ENCODE results near the gene PRKN.

PRKN gene

DNA sequence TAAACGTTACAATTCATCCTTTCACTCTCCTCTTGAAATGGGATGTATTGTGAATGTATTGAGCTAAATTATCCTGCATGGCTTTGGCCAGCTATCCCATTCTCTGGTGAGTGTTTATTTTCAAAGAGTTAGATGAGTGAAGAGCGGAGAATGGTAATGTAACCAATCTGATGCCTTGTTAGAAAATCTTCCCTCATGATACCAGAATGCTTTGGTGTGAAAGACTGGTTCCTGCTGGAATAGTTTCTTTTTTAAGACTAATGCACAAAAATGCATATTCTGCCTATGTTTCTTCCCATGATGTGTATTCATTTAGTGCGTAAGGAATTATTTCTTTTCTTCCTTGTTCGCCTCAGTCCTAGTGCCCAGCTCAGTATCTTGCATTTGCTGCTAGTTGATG is 506.7 kb downstream of the PRKN start:
- no peak for DNase-seq

GRCh38 chr6:162219266-162219665 is 508.3 kb downstream of the PRKN start:
- DNase-seq: no peak

- no peak for DNase-seq
Observed at GRCh38 chr6:162217811-162218493, 509.6 kb downstream of the PRKN start.

GRCh38 chr6:162217058-162217457 is 510.5 kb downstream of the PRKN start:
- no peak for DNase-seq

DNA sequence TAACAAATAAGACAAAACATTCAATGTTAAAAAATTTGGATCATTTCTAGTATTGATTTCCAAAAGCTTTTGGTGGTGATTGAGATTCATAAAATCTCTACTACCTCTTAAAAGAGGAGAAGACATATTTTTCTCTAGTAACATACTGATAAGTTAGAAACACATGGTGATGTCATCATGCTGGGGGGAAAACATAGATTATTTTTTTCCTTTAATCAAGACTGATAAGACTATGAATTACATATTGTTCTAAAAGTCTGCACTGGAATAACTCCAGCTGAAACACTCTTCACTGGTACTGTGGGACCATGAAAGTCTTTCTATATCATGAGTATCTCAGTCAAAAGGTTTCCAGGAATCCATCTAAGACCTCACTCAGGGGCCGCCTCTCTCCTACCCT is 515.8 kb downstream of the PRKN start:
- DNase-seq: no peak

DNA sequence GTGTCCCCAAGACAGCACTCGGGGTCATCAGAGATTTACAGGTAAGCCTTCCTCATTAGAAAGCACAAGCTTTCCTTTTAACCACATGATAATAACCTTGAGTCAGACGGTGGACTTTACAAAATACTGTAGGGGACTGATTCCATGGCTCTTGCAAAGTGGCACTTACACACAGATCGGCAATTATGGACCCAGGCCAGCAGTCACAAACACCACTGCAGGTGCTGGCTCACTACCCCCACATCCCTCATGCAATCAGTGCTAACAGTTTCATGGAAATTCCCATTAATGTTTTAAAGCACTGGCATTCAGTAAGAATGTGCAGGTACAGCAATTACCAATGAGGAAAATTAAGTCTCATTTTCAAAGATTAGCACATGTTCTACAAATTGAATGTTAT is 516.5 kb downstream of the PRKN start:
- no peak for DNase-seq

GRCh38 chr6:162203287-162203686 is 524.3 kb downstream of the PRKN start:
- no peak for DNase-seq

- DNase-seq: no peak
Observed at GRCh38 chr6:162200945-162201690, 526.4 kb downstream of the PRKN start.

- no peak for DNase-seq
Observed at GRCh38 chr6:162200041-162200440, 527.5 kb downstream of the PRKN start.

DNA sequence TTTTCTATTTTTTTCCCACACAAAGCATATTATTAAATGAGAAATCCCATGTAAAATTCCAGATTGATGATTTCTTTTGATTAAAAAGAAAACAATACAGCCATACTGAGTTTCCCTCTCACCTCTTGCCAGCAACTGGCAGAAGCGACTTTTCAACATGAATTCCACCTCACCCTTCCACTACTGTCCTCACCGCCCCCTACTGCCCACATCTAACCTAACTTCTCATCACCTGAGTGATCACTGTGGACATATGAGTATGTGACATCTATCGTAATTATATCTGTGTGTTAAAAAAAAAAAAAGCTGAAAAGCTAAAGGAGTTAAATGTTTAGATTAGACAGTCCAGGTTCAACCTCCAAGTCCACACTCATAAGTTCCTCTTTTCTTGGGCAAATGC is 528.6 kb downstream of the PRKN start:
- no peak for DNase-seq

- no peak for DNase-seq
Observed at GRCh38 chr6:162198076-162198475, 529.5 kb downstream of the PRKN start.

DNA sequence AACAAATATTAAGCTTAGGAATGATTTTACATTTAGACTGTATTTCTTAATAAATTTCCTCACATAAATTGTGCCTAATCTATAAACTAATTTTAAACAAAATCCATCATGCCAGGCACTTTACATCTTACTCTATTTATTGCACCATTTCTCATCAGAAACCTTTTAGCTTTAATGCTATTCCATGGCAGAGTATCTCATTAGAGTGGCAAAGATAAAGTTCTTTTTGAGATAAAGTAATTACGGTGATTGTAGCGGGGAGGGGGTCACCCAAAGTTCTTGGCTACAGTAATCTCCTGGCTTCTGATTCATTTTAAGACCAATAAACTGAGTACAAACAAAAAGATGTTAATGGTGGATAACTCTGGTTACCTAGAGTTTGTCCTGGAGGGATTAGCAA is 532.1 kb downstream of the PRKN start:
- DNase-seq: no peak

DNA sequence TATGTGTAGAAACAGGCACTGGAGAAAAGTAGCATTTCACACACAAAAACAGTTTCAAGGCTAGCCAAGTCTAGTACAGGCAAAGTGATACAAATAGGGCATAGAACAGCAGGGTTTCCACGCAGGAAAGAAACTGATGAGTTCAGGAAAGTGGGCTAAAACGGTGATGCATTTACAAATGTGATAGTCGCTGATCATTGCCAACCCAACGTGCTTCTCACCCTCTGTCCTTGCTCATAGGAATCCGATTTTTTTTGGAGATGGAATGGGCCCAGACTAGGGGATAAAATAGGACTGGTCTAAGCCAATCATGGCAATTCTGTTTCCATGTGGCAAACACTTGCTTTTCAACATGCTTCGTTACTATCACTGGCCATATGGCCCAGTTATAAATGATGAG is 536.6 kb downstream of the PRKN start:
- no peak for DNase-seq

DNA sequence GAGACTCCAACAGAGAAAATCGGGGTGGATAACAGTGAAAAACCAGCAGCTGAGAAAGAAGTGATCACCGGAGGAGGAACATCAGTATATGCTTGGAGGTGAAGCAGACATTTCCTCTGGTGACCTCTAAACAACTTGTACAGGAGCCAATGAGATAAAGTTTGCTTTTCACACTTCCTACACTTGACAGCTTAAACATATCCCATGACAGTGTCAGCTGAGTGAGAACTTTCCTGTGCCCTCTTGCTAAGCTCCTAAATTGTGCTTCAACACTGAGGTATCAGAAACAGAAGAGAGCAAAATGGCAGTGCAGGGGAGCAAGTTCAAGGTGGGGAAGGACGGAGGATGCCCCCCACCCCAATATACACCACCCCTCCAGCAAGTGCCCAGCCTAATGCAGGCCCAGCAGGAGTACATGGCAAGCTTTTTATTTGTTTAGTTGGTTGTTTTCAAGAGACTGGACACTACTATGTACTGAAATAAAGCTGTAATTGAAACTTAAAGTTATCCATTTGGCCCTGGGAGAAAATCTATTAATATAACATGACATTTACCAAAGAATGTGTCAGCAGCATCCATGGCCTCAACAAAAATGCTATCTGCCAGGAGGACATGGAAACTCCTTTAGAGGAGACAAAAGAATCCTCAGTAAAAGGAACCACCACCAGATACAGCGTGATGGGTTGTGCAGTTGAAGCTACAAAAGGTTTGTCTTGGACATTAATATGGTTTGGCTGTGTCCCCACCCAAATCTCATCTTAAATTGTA is 540.2 kb downstream of the PRKN start:
- DNase-seq: no peak

DNA sequence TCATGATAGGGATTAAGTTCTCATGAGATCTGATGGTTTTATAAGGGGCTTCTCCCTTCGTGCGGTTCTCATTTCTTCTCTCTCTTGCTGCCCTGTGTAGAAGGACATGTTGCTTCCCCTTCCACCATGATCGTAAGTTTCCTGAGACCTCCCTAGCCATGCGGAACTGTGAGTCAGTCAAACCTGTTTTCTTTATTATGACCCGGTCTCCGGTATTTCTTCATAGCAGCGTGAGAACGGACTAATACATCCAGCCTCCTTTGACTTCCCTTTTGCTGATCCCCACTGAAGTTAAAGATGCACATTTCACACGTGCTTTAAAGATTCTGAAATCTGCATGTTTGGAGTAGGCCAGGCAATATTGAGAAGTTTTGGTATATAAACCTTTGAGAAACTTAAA is 543.1 kb downstream of the PRKN start:
- DNase-seq: peak; percentile 24 to 39

DNA sequence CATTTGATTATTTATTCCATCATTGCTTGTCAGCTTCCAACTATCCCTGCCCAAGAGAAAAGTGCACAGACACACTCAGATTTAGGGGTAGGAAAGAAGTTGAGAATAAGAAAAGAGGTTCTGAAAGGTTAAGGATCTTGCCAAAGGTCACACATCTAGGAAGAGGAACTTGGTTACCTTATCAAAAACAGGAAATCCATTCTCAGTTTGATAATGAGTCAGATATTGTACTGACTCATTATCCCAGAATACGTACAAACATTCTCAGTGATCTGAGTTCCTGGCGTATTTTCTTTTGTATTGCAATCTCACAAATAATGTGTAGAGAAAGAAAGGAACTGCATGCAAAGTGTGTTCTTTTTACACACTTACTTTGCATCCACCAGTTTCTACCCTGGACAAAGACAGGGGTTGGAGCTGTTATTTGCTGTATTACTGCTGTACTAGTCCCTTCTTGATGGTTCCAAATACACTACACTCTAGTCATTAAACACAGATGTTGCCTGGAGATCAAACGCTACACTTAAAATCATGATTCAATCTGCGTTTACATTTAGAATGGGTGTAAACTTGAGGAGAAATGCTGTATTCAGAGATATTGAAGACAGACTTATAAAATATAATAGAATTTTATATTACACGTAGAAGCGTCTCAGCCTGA is 545.7 kb downstream of the PRKN start:
- peak in 1 of 2 donors; percentile 7 for DNase-seq

GRCh38 chr6:162181111-162181510 is 546.5 kb downstream of the PRKN start:
- DNase-seq: no peak

DNA sequence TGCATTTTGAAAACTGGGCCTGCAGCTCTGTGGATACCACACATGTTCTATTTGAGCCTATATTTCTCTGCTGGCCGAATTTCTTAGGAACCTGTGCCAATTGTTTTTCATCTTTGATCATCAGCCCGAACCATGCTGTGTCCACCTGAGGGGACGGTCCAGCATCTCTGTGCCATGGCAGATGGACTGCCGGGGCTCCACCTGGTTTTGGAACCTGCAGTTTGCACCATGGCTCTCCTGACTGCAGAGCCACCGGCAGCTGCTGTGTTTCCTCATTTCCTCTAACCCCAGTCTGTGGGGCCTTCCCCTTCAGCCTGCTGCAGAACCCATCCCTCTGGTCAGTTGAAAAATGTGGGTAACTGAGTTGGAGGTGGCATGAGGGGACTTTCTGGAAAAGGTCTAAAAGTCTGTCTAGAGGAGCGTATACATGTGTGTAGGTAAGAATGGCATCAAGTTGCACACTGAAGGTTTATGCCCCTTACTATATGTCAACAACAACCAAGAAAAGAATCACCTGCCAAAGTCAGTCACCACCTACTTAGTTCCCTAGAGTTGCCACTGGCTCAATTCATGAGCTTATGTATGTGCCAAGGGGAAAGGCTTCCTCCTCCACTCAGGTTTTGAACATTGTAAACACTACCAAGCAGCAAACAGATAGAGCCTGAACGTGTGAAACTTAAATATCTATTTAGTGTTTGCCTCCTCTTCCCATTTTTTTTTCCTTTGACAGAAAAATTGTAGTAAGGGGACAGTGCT is 548.2 kb downstream of the PRKN start:
- no peak for DNase-seq

DNA sequence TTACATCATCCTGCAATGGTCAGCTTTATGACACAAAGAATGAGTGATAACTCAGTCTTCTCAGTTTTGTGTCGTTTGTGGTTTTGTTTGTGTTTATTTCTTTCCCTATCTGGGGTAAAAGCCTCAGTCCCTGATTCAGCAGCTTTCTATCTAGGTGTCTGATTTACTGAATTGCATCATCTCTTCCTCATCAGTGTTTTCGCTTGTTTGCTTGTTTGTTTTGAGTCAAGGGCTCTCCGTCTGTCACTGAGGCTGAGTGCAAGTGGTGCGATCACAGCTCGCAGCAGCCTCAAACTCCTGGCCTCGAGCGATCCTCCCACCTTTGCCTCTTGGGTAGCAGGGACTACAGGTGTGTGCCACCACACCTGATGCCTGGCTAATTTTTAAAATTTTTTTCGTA is 548.9 kb downstream of the PRKN start:
- DNase-seq: no peak

GRCh38 chr6:162178266-162178665 is 549.3 kb downstream of the PRKN start:
- no peak for DNase-seq

DNA sequence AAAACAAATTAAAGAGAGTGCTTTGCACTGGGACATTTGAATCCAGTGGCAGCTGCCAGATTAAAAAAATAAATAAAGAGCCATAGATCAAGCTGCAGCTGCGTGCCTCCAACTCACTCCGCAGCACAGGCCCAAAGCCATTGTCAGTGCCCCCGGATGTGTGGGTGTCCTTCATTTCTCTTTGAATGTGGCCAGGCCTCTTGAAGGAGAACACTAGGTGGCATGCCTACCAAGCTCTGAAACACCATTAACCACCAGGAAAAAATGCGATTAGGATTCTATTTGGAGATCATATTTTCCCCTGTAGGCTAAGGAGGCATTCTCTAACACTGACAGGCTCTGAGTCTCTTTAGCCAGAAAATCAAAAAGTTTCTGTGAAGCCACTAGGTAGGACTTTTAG is 549.8 kb downstream of the PRKN start:
- no peak for DNase-seq

DNA sequence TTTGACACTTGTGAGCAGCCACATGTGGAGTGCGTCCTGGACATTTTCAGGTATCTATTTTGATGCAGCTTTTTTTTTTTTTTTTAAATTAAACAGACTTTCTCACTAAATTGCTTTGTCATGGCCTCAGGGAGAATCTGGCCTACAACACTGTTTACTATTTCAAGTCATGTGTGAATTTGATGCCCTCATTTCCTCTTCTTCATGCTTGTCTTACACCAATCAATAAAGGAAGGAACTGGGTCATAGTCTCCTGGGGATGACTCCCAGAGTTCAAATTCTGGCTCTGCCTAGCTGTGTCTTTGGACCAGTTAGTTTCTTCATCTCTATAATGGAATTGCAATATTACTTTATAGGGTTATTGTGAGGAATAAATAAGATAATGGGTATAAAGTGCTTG is 554.1 kb downstream of the PRKN start:
- DNase-seq: no peak

GRCh38 chr6:162165479-162165878 is 562.1 kb downstream of the PRKN start:
- no peak for DNase-seq

Data from CD4-positive, alpha-beta T cell treated with Interleukin-4 for 1 hour (primary cell).